ENCODE data around the gene LTA.
A peak's percentile ranks its signal among the peaks of the same experiment; 100 is the strongest.
"Not testable (repeated sequence)": the region's sequence is repeated elsewhere in the genome, so short reads cannot be mapped to it uniquely, and the experiment has no call there.

Gene LTA

DNA sequence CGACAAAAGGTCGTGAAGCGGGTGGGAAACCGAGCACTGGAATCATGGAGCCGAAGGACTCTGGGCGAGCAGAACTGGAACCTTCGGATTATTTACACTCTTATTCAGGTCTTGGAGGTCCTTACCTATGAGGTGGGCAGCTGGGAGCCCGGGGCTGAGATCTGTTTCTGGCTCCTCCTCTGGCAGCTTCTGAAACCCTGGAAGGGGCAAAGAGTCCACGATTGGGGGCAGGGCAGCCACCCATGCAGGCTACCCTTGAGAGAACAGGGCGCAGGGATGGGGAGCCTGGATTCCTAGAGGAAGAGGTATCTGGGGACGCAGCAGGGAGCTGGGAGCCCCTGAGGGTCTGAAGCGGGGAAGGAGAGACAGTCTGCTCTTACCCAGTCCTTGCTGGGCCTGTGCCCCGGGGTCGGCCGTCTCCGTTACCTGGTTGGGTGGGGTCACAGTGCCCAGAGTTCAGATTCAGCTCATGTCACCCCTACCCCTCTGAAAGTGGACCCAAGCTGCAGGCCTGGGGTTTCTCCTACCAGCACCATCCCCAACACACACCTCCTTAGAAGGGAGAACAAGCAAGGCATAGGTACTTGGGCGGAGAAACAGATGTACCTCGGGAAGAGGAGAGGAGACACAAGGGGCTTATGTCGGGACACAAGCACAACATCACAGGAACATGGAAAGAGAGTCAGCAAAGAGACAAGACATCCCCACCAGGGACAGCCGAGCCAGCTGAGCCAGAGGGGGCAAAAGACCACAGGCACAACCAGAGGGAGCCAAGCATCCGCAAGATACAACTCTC is 9.5 kb downstream of the LTA start:
- WGBS: 28% methylated on average over 21 of the region's 21 CpGs
- Histone ChIP-seq H3K27me3 (ENCODE audit: insufficient read depth, low read length) (peaks cover 15% of the 10 kb centered on the region; the same call in 1 of the 2 replicates), H3K36me3 (ENCODE audit: insufficient read depth, low read length) (no peaks in the 10 kb centered on the region), H3K9me3 (ENCODE audit: insufficient read depth, low read depth, low read length) (no peaks in the 10 kb centered on the region), H3K4me1 (ENCODE audit: insufficient read depth, low read length) (peaks cover 15% of the 10 kb centered on the region), H3K27ac (ENCODE audit: low read depth, low read length) (no peak overlapping the region), H3K9ac (ENCODE audit: low read depth, low read length) (peak overlapping the region; percentile 75), H3K4me3 (ENCODE audit: low read length) (peak overlapping the region; percentile 92)

DNA sequence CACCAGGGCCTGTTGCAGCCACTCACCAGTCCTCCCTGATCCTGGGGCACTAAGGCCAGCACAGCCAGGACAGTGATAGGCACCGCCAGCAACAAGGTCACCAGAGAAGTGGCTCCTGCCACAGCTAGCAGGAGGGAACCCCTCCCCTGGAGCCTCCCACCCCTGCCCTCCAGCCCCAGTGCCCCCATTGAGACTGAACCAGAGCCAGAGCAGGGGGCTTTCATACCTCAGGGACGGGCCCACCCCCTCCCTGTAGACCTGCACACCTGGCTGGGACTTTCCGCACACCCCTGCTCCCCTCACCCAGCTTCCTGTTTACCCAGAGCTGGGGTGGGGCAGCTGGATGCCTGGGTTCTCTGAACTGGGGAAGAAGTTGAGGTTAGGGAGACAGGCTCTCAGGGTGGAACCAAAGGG is 10.1 kb downstream of the LTA start, which contains the start of gene LTB:
TSS of gene LTB (minus strand) at position 195 of the 414 bp plus-strand sequence. CDS start at position 188, 7 bp downstream.
- H3K4me1 ChIP-seq (ENCODE audit: insufficient read depth, low read length): peaks cover 15% of the 10 kb centered on the region
- H3K9ac ChIP-seq (ENCODE audit: low read depth, low read length): peak within 1 kb of the TSS; percentile 75
- H3K27me3 ChIP-seq (ENCODE audit: insufficient read depth, low read length): peaks cover 15% of the 10 kb centered on the region; the same call in 1 of the 2 replicates
- H3K4me3 ChIP-seq (ENCODE audit: low read length): peak within 1 kb of the TSS; percentile 92
- H3K36me3 ChIP-seq (ENCODE audit: insufficient read depth, low read length): no peaks in the 10 kb centered on the region
- WGBS: 88% methylated on average over 3 of the region's 3 CpGs
- H3K9me3 ChIP-seq (ENCODE audit: insufficient read depth, low read depth, low read length): no peaks in the 10 kb centered on the region
- no peak within 1 kb of the TSS for H3K27ac ChIP-seq (ENCODE audit: low read depth, low read length)

DNA sequence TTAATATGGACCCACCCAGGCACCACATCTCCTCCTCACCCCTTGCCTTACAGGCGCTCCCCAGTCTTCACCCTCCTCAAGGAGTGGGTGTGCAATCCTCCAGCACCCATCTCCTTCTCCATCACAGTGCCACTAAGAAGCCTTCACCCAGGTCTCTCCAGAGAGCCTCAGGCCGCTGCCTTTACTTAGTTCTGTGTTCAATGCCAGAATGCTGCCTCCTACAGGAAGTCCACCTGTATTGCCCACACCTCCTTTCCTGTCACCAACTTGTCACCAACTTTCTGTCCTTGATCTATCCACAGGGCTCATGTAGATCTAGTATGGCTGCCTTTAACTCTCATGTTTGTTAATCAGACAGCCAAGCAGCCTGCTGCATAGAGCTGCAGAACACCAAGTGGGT is 13.4 kb downstream of the LTA start:
- 55% methylated on average over 2 of the region's 2 CpGs for WGBS
- H3K36me3 ChIP-seq (ENCODE audit: insufficient read depth, low read length): no peaks in the 10 kb centered on the region
- peaks cover 11% of the 10 kb centered on the region; the same call in 1 of the 2 replicates for H3K27me3 ChIP-seq (ENCODE audit: insufficient read depth, low read length)
- H3K4me1 ChIP-seq (ENCODE audit: insufficient read depth, low read length): peaks cover 5% of the 10 kb centered on the region; the same call in 1 of the 2 replicates
- H3K27ac ChIP-seq (ENCODE audit: low read depth, low read length): no peak overlapping the region
- no peaks in the 10 kb centered on the region for H3K9me3 ChIP-seq (ENCODE audit: insufficient read depth, low read depth, low read length)
- no peak overlapping the region for H3K9ac ChIP-seq (ENCODE audit: low read depth, low read length)
- no peak overlapping the region for H3K4me3 ChIP-seq (ENCODE audit: low read length)

DNA sequence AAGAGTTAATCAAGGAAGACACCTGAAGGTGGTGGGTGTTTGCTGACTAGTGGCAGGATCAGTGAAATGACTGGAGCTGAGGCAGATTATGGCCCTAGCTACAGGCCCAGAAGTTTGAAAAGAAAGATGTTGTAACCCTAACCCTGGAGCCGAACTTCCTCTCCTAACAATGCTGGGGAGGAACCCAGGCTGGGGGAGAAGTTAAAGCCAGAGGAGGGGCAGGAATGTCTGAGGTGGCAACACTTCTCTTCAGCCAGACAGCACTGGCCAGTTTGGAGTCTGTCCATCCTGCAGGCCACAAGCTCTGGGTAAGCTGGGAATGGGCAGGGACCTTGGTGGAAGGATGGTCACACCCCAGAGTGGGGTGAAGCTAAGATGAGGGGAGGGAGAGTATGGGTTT is 13.9 kb downstream of the LTA start, which contains the start of gene LST1:
TSS of gene LST1 (plus strand) at position 270 of the 400 bp plus-strand sequence. CDS start 1,023 bp downstream, outside the sequence.
- no peaks in the 10 kb centered on the region for H3K9me3 ChIP-seq (ENCODE audit: insufficient read depth, low read depth, low read length)
- H3K27me3 ChIP-seq (ENCODE audit: insufficient read depth, low read length): peaks cover 9% of the 10 kb centered on the region; the same call in 1 of the 2 replicates
- H3K27ac ChIP-seq (ENCODE audit: low read depth, low read length): no peak within 1 kb of the TSS
- H3K4me3 ChIP-seq (ENCODE audit: low read length): no peak within 1 kb of the TSS
- H3K36me3 ChIP-seq (ENCODE audit: insufficient read depth, low read length): no peaks in the 10 kb centered on the region
- 67% methylated on average over 1 of the region's 1 CpG for WGBS
- no peak within 1 kb of the TSS for H3K9ac ChIP-seq (ENCODE audit: low read depth, low read length)
- H3K4me1 ChIP-seq (ENCODE audit: insufficient read depth, low read length): peaks cover 5% of the 10 kb centered on the region; the same call in 1 of the 2 replicates

DNA sequence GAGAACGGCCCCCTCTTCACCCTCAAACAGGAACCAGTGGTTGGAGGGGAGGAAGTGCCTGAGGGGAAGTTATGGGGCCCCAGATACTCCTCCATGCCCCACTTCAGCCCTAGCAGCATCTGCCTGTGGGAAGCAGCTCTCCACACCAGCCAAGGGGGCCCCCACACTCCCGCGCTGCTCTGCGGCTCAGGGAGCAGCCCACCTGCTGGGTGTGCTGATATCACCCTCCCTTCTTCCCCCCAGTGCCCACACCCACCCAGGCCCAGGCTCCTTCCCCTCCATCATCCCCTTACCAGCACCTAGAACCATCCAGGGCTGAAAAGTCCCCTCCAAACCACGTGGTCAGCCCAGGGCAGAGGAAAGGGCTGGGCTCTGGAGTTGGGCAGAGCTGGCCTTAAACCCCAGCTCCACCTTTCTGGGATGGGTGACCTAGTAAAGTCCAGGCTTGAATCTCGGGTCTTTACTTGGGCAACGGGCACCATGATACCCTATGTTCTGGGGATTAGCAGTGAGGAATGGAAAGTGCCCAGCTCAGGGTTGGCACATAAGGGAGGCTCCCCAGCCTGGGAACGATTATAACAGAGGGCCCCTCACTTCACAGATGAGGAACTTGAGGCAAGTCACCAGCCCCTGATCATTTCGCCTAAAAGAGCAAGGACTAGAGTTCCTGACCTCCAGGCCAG is 14.7 kb downstream of the LTA start:
- Histone ChIP-seq H3K4me3 (ENCODE audit: low read length) (no peak overlapping the region), H3K27ac (ENCODE audit: low read depth, low read length) (no peak overlapping the region), H3K9ac (ENCODE audit: low read depth, low read length) (no peak overlapping the region), H3K4me1 (ENCODE audit: insufficient read depth, low read length) (peaks cover 3% of the 10 kb centered on the region; the same call in 1 of the 2 replicates), H3K27me3 (ENCODE audit: insufficient read depth, low read length) (peaks cover 7% of the 10 kb centered on the region; the same call in 1 of the 2 replicates), H3K36me3 (ENCODE audit: insufficient read depth, low read length) (no peaks in the 10 kb centered on the region), H3K9me3 (ENCODE audit: insufficient read depth, low read depth, low read length) (no peaks in the 10 kb centered on the region)
- 82% methylated on average over 8 of the region's 9 CpGs for WGBS

DNA sequence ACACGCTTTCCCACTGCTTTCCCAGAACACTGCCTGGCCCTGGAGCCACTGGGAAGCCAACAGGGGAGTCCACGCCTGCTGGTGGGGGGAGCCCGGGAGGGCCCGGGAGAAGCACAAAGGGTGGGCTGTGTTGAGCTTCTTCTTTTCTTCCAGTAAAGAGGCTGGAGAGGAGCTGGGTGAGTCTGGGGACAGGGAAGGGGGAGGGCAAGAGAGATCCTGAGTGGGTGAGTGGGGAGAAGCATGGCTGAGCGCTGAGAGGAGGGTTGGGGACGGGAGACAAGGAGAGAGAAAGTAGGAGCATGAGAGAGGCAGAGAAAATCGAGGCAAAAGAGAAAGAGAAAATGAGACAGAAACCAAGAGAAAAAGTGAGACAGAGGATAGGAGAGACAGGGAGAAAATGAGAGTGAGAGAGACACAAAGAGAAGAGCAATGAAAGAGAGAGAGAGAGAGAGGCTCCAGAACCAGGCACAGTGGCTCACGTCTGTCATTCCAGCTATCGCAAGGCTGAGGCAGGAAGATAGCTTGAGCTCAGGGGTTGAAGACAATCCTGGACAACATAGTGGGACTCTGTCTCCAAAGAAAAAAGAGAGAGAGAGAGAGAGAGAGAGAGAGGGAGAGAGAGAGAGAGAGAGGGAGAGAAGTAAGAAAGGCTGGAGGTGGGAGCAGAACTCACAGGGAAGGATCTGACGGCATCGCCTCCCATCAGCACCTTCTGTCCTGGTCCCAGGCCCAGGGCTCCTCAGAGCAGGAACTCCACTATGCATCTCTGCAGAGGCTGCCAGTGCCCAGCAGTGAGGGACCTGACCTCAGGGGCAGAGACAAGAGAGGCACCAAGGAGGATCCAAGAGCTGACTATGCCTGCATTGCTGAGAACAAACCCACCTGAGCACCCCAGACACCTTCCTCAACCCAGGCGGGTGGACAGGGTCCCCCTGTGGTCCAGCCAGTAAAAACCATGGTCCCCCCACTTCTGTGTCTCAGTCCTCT is 16.0 kb downstream of the LTA start:
- Histone ChIP-seq H3K9me3 (ENCODE audit: insufficient read depth, low read depth, low read length) (no peaks in the 10 kb centered on the region), H3K4me1 (ENCODE audit: insufficient read depth, low read length) (no peaks in the 10 kb centered on the region), H3K36me3 (ENCODE audit: insufficient read depth, low read length) (no peaks in the 10 kb centered on the region), H3K27ac (ENCODE audit: low read depth, low read length) (no peak overlapping the region), H3K27me3 (ENCODE audit: insufficient read depth, low read length) (no peaks in the 10 kb centered on the region), H3K9ac (ENCODE audit: low read depth, low read length) (no peak overlapping the region), H3K4me3 (ENCODE audit: low read length) (no peak overlapping the region)
- WGBS: 78% methylated on average over 12 of the region's 12 CpGs

DNA sequence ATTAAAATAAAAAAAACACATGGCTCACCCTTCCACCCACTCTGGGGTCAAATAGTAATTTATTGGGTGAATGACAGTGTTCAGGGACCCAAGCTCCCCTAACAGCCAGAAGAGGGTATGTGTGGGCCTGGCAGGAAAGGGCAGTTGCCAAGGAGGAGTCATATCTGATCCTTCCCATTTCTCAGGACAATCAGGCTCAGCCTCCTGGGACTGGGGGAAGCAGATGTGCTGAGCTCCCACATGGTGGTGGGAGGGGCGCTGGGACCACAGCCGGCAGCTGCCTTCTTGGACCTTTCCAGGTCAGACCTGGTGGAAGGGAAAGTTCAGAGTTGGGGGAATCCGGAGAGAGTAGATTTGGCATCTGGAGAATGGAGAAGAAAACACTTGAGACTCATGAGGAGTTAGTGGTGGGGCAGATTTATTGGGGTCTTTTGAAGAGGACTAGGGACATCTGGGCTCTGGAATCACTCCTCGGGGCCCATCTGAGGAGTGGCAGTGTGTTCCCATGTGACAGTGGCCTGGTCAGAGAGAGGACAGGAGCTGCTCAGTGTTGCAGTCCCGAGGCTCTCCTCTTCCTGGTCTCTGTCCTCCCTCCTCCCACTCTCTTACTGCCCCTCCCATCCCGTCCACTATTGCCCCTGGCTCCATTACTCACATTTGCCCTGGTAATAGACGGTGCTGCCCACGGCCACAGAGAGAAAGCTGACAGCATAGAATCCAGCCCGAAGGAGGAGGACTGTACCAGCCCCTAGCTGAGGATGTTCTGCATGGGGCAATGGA is 17.0 kb downstream of the LTA start:
- Histone ChIP-seq H3K27ac (ENCODE audit: low read depth, low read length) (no peak overlapping the region), H3K9me3 (ENCODE audit: insufficient read depth, low read depth, low read length) (no peaks in the 10 kb centered on the region), H3K4me1 (ENCODE audit: insufficient read depth, low read length) (no peaks in the 10 kb centered on the region), H3K9ac (ENCODE audit: low read depth, low read length) (no peak overlapping the region), H3K27me3 (ENCODE audit: insufficient read depth, low read length) (no peaks in the 10 kb centered on the region), H3K36me3 (ENCODE audit: insufficient read depth, low read length) (no peaks in the 10 kb centered on the region), H3K4me3 (ENCODE audit: low read length) (no peak overlapping the region)
- WGBS: 81% methylated on average over 9 of the region's 9 CpGs

DNA sequence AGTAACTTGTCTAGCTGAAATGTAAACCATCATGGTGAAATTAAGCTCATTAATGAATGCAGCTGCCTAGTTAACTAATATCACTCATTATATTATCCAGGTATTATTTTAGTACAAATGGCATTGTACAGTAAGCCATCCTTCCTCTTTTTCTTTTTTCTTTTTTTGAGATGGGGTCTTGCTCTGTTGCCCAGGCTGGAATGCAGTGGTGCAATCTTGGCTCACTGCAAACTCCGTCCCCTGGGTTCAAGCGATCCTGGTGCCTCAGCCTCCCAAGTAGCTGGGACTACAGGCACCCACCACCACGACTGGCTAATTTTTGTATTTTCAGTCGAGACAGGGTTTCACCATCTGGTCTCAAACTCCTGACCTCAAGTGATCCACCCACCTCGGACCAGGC is 18.6 kb downstream of the LTA start:
- WGBS: 95% methylated on average over 5 of the region's 5 CpGs
- H3K9me3 ChIP-seq (ENCODE audit: insufficient read depth, low read depth, low read length); H3K27me3 ChIP-seq (ENCODE audit: insufficient read depth, low read length); H3K4me1 ChIP-seq (ENCODE audit: insufficient read depth, low read length); H3K27ac ChIP-seq (ENCODE audit: low read depth, low read length); H3K9ac ChIP-seq (ENCODE audit: low read depth, low read length); H3K4me3 ChIP-seq (ENCODE audit: low read length); H3K36me3 ChIP-seq (ENCODE audit: insufficient read depth, low read length): not testable (repeated sequence)

DNA sequence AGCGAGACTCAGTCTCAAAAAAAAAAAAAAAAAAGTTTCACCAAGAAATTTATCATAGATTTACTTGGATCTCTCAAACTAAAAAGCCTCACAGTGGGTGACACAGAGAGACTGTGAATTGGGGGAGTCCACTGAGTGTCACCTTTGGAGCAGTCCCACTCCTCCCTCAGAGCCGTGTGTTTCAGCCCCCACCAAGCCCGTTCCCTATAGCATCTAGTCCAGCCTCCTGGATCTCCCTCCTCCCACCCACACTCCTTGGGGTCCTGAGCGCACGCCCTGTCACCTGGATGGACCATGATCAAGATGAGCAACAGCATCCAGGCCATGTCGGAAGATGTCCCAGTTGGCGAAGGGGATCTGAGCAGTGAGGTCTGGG is 20.3 kb downstream of the LTA start:
- Histone ChIP-seq H3K4me3 (ENCODE audit: low read length) (no peak overlapping the region), H3K9me3 (ENCODE audit: insufficient read depth, low read depth, low read length) (no peaks in the 10 kb centered on the region), H3K36me3 (ENCODE audit: insufficient read depth, low read length) (no peaks in the 10 kb centered on the region), H3K4me1 (ENCODE audit: insufficient read depth, low read length) (no peaks in the 10 kb centered on the region), H3K9ac (ENCODE audit: low read depth, low read length) (no peak overlapping the region), H3K27me3 (ENCODE audit: insufficient read depth, low read length) (no peaks in the 10 kb centered on the region), H3K27ac (ENCODE audit: low read depth, low read length) (no peak overlapping the region)
- WGBS: 95% methylated on average over 7 of the region's 7 CpGs

DNA sequence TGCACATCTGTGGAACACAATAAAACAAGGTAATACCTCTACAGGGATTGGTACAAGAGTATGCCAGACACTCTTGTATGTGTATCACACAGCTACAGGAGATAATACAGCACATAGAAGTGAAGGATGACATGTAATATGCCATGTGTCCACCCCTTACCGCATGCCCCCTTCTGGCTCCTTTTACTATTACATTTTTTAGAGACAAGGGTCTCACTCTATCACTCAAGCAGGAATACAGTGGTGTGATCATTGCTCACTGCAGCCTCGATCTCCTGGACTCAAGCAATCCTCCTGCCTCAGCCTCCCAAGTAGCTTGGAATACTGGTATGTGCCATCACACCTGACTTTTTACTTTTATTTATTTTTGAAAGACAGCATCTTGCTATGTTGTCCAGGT is 24.9 kb downstream of the LTA start:
- WGBS: 45% methylated on average over 2 of the region's 2 CpGs
- no peaks in the 10 kb centered on the region for H3K9me3 ChIP-seq (ENCODE audit: insufficient read depth, low read depth, low read length)
- no peaks in the 10 kb centered on the region for H3K36me3 ChIP-seq (ENCODE audit: insufficient read depth, low read length)
- H3K4me1 ChIP-seq (ENCODE audit: insufficient read depth, low read length): no peaks in the 10 kb centered on the region
- H3K4me3 ChIP-seq (ENCODE audit: low read length): no peak overlapping the region
- H3K27me3 ChIP-seq (ENCODE audit: insufficient read depth, low read length): no peaks in the 10 kb centered on the region
- no peak overlapping the region for H3K27ac ChIP-seq (ENCODE audit: low read depth, low read length)
- H3K9ac ChIP-seq (ENCODE audit: low read depth, low read length): no peak overlapping the region

All from HUES64 (cell line).